Activated CD4-positive, alpha-beta memory T cell treated with anti-CD3 and anti-CD28 coated beads for 36 hours (primary cell): ENCODE results near the gene IFT20. TPM values are rescaled to one million over a fixed set of nuclear protein-coding genes. Genes with fewer than 3 reads are reported as not detected.
"Not testable (repeated sequence)": the region's sequence is repeated elsewhere in the genome, so short reads cannot be mapped to it uniquely, and the experiment has no call there.

Source experiments
- CTCF ChIA-PET: fragments of 350-600 bp; sonication (Branson Sonifier 250); formaldehyde crosslinking; loops from one replicate; lab custom pipeline; 2021; ENCODE audit warnings: antibody characterized with exemption, inconsistent platforms; lab: Charles Lee
- POLR2A ChIA-PET: fragments of 350-600 bp; sonication (Branson Sonifier 250); formaldehyde crosslinking; loops from one replicate; lab custom pipeline; 2021; ENCODE audit warnings: antibody characterized with exemption; lab: Charles Lee
- DNase-seq: peaks from one replicate; pipeline ENCODE4 v3.0.0-alpha.2; 2020
- H3K27ac Mint-ChIP-seq: one replicate; pipeline ENCODE4 v1.8.0; 2021; ENCODE audit warnings: mixed read lengths
- H3K27me3 Mint-ChIP-seq: one replicate; pipeline ENCODE4 v1.8.0; 2021; ENCODE audit warnings: mixed read lengths
- H3K36me3 Mint-ChIP-seq: one replicate; pipeline ENCODE4 v1.8.0; 2021; ENCODE audit warnings: mixed read lengths
- H3K4me1 Mint-ChIP-seq: one replicate; pipeline ENCODE4 v1.8.0; 2021; ENCODE audit warnings: low read depth, mixed read lengths
- H3K4me3 Mint-ChIP-seq: one replicate; pipeline ENCODE4 v1.8.0; 2021; ENCODE audit warnings: mild to moderate bottlenecking, mixed read lengths
- H3K9me3 Mint-ChIP-seq: one replicate; pipeline ENCODE4 v1.8.0; 2021; ENCODE audit warnings: mixed read lengths
- intact Hi-C: fragments of 100-400 bp; cut with micrococcal nuclease; formaldehyde crosslinking; loops from one replicate; pipeline ENCODE4 v1.15.1; 2023
- microRNA-seq: library from miRNA; unstranded; fragments of <30 nt; microRNA quantifications from one replicate; pipeline ENCODE4 v1.2.0, GENCODE V29; 2022; ENCODE audit warnings: borderline number of aligned reads, borderline microRNAs expressed, borderline replicate concordance
- total RNA-seq, 2 experiments: library from RNA; stranded (reverse); gene quantifications; one replicate each; pipeline ENCODE4 v1.2.3, GENCODE V29; 2021

IFT20 gene
- total RNA-seq, 2 experiments from 2014 or later: 20.3 to 20.6 TPM

- ChIA-PET POLR2A (no interaction called here), CTCF (no interaction called here)
- no peak overlapping the region for H3K27ac Mint-ChIP-seq
- peaks cover 14% of the 10 kb centered on the region for H3K27me3 Mint-ChIP-seq
- peaks cover 15% of the 10 kb centered on the region for H3K4me1 Mint-ChIP-seq
- no peaks in the 10 kb centered on the region for H3K36me3 Mint-ChIP-seq
- DNase-seq: no peak
- H3K4me3 Mint-ChIP-seq: no peak overlapping the region
- no peaks in the 10 kb centered on the region for H3K9me3 Mint-ChIP-seq
- intact Hi-C loops: no loop called here
Observed at GRCh38 chr17:28293994-28294393, 41.3 kb downstream of the IFT20 start.

DNA sequence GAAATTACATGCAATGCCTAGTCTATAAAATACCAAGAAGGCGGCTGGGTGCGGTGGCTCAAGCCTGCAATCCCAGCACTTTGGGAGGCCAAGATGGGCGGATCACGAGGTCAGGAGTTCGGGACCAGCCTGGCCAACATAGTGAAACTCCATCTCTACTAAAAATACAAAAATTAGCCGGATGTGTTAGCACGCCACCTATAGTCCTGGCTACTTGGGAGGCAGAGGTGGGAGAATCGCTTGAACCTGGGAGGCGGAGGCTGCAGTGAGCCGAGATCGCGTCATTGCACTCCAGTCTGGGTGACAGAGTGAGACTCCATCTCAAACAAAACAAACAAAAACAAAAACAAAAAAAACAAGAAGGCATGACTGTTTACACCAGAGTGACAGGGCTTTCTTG, 42.4 kb downstream of the IFT20 start:
- Mint-ChIP-seq H3K27me3 (peaks cover 14% of the 10 kb centered on the region), H3K4me1 (peaks cover 15% of the 10 kb centered on the region)
- DNase-seq, intact Hi-C loops, POLR2A ChIA-PET, CTCF ChIA-PET, H3K4me3 Mint-ChIP-seq, H3K9me3 Mint-ChIP-seq, H3K36me3 Mint-ChIP-seq, H3K27ac Mint-ChIP-seq: not testable (repeated sequence)

- POLR2A ChIA-PET: no interaction called here
- Mint-ChIP-seq H3K27ac (no peak overlapping the region), H3K9me3 (no peaks in the 10 kb centered on the region)
Observed at GRCh38 chr17:28291780-28292330, 43.4 kb downstream of the IFT20 start.

DNA sequence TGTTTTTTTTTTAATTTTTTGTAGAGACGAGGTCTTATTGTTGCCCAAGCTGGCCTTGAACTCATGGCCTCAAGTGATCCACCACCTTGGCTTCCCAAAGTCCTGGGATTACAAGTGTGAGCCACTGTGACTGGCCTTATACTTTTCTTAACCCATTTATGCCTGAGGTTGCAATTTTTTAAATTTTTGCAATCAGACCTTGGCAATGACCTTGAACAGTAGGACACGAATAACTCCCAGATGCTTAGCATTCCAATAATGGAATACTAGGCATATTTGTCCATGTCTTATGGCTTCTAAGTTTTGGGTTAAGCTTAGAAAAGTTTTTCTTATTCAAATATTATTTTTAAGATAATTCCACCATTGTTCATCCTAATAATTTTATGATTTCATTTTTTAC, 44.6 kb downstream of the IFT20 start:
- Mint-ChIP-seq H3K4me1 (peaks cover 3% of the 10 kb centered on the region), H3K27me3 (peaks cover 11% of the 10 kb centered on the region), H3K36me3 (no peaks in the 10 kb centered on the region), H3K9me3 (no peaks in the 10 kb centered on the region), H3K27ac (no peak overlapping the region), H3K4me3 (no peak overlapping the region)
- POLR2A ChIA-PET: no interaction called here
- intact Hi-C loops: no loop called here
- no peak for DNase-seq
- CTCF ChIA-PET: interaction anchor here (1.1 kb wide), 1 partner anchor 45 kb away, joined by 3 read pairs; the partner anchor contains the start of gene TNFAIP1

More at GRCh38 chr17:28291780-28292330, 43.4 kb downstream of the IFT20 start:
- intact Hi-C loops: no loop called here
- Mint-ChIP-seq H3K36me3 (no peaks in the 10 kb centered on the region), H3K27me3 (peaks cover 12% of the 10 kb centered on the region), H3K4me1 (peaks cover 15% of the 10 kb centered on the region), H3K4me3 (no peak overlapping the region)
- CTCF ChIA-PET: no interaction called here
- DNase-seq: no peak

DNA sequence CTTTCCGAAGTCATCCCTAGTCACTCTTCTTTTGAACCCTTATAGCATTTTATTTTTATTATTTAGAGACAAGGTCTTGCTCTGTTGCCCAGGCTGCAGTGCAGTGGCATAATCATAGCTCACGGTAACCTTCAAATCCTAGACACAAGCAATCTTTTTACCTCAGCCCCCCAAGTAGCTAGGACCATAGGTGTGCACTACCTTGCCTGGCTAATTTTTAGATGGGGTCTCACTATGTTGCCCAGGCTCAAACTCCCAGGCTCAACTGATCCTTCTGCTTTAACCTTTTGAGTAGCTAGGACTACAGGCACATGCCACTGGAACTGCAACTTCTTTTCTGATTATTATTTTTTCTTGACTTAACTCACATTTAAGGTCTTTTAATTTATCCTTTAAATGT, 49.3 kb downstream of the IFT20 start:
- CTCF ChIA-PET: interaction anchor here (1.0 kb wide), 1 partner anchor 35 kb away, joined by 4 read pairs; no protein-coding TSS in a partner anchor
- H3K27me3 Mint-ChIP-seq: no peaks in the 10 kb centered on the region
- H3K27ac Mint-ChIP-seq: no peak overlapping the region
- no peaks in the 10 kb centered on the region for H3K36me3 Mint-ChIP-seq
- POLR2A ChIA-PET: no interaction called here
- intact Hi-C loops: no loop called here
- H3K4me3 Mint-ChIP-seq: no peak overlapping the region
- H3K4me1 Mint-ChIP-seq: no peaks in the 10 kb centered on the region
- DNase-seq: no peak
- H3K9me3 Mint-ChIP-seq: no peaks in the 10 kb centered on the region

- peaks cover 11% of the 10 kb centered on the region for H3K27me3 Mint-ChIP-seq
- H3K4me1 Mint-ChIP-seq: peaks cover 10% of the 10 kb centered on the region
- H3K9me3 Mint-ChIP-seq: no peaks in the 10 kb centered on the region
- intact Hi-C loops: no loop called here
- no peak for DNase-seq
- H3K36me3 Mint-ChIP-seq: no peaks in the 10 kb centered on the region
- no peak overlapping the region for H3K4me3 Mint-ChIP-seq
- H3K27ac Mint-ChIP-seq: no peak overlapping the region
- POLR2A ChIA-PET: no interaction called here
- CTCF ChIA-PET: interaction anchor here (1.3 kb wide), 1 partner anchor 33 kb away, joined by 3 read pairs; no protein-coding TSS in a partner anchor
Observed at GRCh38 chr17:28282596-28282995, 52.7 kb downstream of the IFT20 start.

DNA sequence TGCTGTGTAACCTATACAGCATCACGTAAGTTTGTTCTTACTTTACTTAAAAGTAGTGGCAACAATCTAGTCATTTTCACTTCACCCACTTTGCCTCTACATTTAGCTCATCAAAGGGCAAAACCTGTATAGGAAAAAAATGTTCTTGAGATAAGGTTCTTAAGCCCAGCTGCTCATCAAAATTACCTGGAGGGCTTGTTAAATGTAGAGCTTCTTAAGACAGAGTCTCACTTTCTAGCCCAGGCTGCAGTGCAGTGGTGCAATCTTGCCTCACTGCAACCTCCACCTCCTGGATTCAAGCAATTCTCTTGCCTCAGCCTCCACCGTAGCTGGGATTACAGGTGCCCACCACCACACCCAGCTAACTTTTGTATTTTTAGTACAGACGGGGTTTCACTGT, 54.4 kb downstream of the IFT20 start:
- intact Hi-C loops: no loop called here
- Mint-ChIP-seq H3K27ac (no peak overlapping the region), H3K27me3 (peaks cover 19% of the 10 kb centered on the region), H3K36me3 (no peaks in the 10 kb centered on the region), H3K4me3 (no peak overlapping the region), H3K9me3 (no peaks in the 10 kb centered on the region), H3K4me1 (peaks cover 12% of the 10 kb centered on the region)
- POLR2A ChIA-PET: interaction anchor here (2.2 kb wide), 1 partner anchor 15 kb away, joined by 5 read pairs; no protein-coding TSS in a partner anchor
- no peak for DNase-seq
- CTCF ChIA-PET: interaction anchor here (0.9 to 1.3 kb wide), 4 partner anchors 15 to 139 kb away, joined by 3 to 5 read pairs (median 3); no protein-coding TSS in a partner anchor

DNA sequence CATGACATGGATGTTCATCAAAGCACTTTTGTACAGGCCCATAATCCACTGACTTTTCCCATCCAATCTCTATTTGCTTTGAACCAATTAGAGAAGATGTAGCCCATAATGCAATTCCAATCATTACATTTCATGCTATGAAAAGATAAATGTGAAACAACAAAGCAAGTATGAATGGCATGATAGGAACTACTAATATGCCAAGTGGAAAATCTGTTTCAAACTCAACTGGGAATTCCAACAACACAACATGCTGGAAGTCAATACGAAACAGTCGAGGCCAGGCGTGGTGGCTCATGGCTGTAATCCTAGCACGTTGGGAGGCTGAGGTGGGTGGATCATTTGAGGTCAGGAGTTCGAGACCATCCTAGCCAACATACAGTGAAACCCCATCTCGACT, 55.9 kb downstream of the IFT20 start:
- Mint-ChIP-seq H3K4me3 (no peak overlapping the region), H3K36me3 (no peaks in the 10 kb centered on the region), H3K4me1 (peaks cover 16% of the 10 kb centered on the region), H3K27me3 (peaks cover 29% of the 10 kb centered on the region), H3K9me3 (no peaks in the 10 kb centered on the region), H3K27ac (no peak overlapping the region)
- no peak for DNase-seq
- intact Hi-C loops: loop anchor here (5.0 kb wide), 2 partner anchors 38 to 1082 kb away; partner anchors contain the start of gene TMEM97
- ChIA-PET POLR2A (no interaction called here), CTCF (no interaction called here)

Small RNAs within 50 kb of the gene (microRNA-seq; reads per million reads assigned to microRNA genes)
- gene MIR4723: 1.6 reads per million

Other genes starting within 250 kb of the IFT20 start
- 10 to 100 TPM; 27.1 to 29.8 TPM for gene TMEM97, start 16.3 kb downstream of the IFT20 start, total RNA-seq
- 10 to 100 TPM; 24.4 to 27.3 TPM for gene TNFAIP1, start 289 bp upstream of the IFT20 start, total RNA-seq
- 10 to 100 TPM; 73.8 to 76.4 TPM for gene POLDIP2, start 22.1 kb upstream of the IFT20 start, total RNA-seq
- gene SEBOX, start 29.7 kb upstream of the IFT20 start, total RNA-seq: not detected
- gene VTN, start 34.8 kb upstream of the IFT20 start, total RNA-seq: not detected
- 10 to 100 TPM; 16.5 to 18.3 TPM for gene SARM1, start 36.2 kb upstream of the IFT20 start, total RNA-seq
- gene SLC46A1, start 70.7 kb upstream of the IFT20 start, total RNA-seq: 1 to 10 TPM; 2.3 to 2.9 TPM
- not detected for gene SLC13A2, start 138.2 kb upstream of the IFT20 start, total RNA-seq
- not detected for gene FOXN1, start 170.9 kb upstream of the IFT20 start, total RNA-seq
- gene UNC119, start 217.2 kb upstream of the IFT20 start, total RNA-seq: 10 to 100 TPM; 38.0 to 42.0 TPM
- 10 to 100 TPM; 36.6 to 38.6 TPM for gene PIGS, start 236.1 kb upstream of the IFT20 start, total RNA-seq
- 10 to 100 TPM; 75.2 to 77.3 TPM for gene ALDOC, start 241.4 kb upstream of the IFT20 start, total RNA-seq